ENCODE data around the gene ABCG2.
"Not testable (repeated sequence)": the region's sequence is repeated elsewhere in the genome, so short reads cannot be mapped to it uniquely, and the experiment has no call there.

- TF ChIP-seq CTCF, POLR2A (IDR thresholded peaks at IDR 0.05): not testable (repeated sequence)
Observed at GRCh38 chr4:88122260-88122659, 36.2 kb downstream of the ABCG2 start.

All from prostate gland (tissue), 2 donors.